HepG2 (cell line): ENCODE results near the gene NKD1. TPM values are rescaled to one million over a fixed set of nuclear protein-coding genes. Genes with fewer than 3 reads are reported as not detected.

ENCODE experiments used
- ARNTL ChIP-seq: sonication (generic); formaldehyde crosslinking; IDR thresholded peaks from 2 replicates; pipeline ENCODE4 v1.4.0; 2020; ENCODE audit warnings: mild to moderate bottlenecking, missing genetic modification reagents
- EEA1 ChIP-seq: sonication (generic); formaldehyde crosslinking; IDR thresholded peaks from 2 replicates; pipeline ENCODE4 v1.5.1; 2020; ENCODE audit warnings: mild to moderate bottlenecking, missing genetic modification reagents, borderline replicate concordance
- FLYWCH1 ChIP-seq: sonication (generic); formaldehyde crosslinking; IDR thresholded peaks from 2 replicates; pipeline ENCODE4 v1.8.1; 2023; ENCODE audit warnings: mild to moderate bottlenecking, missing genetic modification reagents
- FOSL1 ChIP-seq: sonication (generic); formaldehyde crosslinking; IDR thresholded peaks from 2 replicates; pipeline ENCODE4 v1.9.0; 2021; ENCODE audit warnings: missing genetic modification reagents, borderline replicate concordance
- HNRNPH1 ChIP-seq: fragments of 200-400 bp; formaldehyde crosslinking; optimal IDR thresholded peaks from 2 replicates; pipeline ENCODE3; 2017; ENCODE audit warnings: mild to moderate bottlenecking, low read depth, low read length
- MAZ ChIP-seq, 2 experiments: sonication (generic) in 1 of 2; formaldehyde crosslinking in 1 of 2; IDR thresholded peaks; 2 replicates each; pipeline versions ENCODE4 v1.5.0 to v1.6.1; 2012 to 2020; ENCODE audit warnings: low read depth in 2 of 2, mild to moderate bottlenecking in 2 of 2, borderline replicate concordance in 1 of 2, improper control_type of control experiment in 1 of 2, low read length in 1 of 2, missing genetic modification reagents in 1 of 2, moderate library complexity in 1 of 2
- PAX8 ChIP-seq: sonication (generic); formaldehyde crosslinking; IDR thresholded peaks from 2 replicates; pipeline ENCODE4 v1.8.0; 2022; ENCODE audit warnings: mild to moderate bottlenecking, missing genetic modification reagents, borderline replicate concordance
- POLR2A ChIP-seq, 2 experiments: IDR thresholded peaks; 2 replicates each; pipeline ENCODE4 v1.6.1; 2011; ENCODE audit warnings: low read depth in 2 of 2, low read length in 2 of 2, mild to moderate bottlenecking in 1 of 2, moderate library complexity in 1 of 2; ENCODE audit not compliant: insufficient read depth in 1 of 2
- SRF ChIP-seq: IDR thresholded peaks from 2 replicates; pipeline ENCODE4 v1.6.1; 2011; ENCODE audit warnings: mild to moderate bottlenecking, low read depth, low read length, moderate library complexity
- TP53 ChIP-seq: sonication (generic); formaldehyde crosslinking; conservative IDR thresholded peaks from 2 replicates; pipeline ENCODE4 v1.4.0; 2020; ENCODE audit warnings: missing genetic modification reagents
- TRIM22 ChIP-seq: fragments of 450-650 bp; IDR thresholded peaks from 2 replicates; pipeline ENCODE4 v1.6.1; 2017
- ZNF205 ChIP-seq: IDR thresholded peaks from 2 replicates; pipeline ENCODE4 v1.6.1; 2018; ENCODE audit warnings: missing biosample characterization, missing genetic modification reagents
- ZNF615 ChIP-seq: sonication (generic); formaldehyde crosslinking; IDR thresholded peaks from 2 replicates; pipeline ENCODE4 v1.5.0; 2020; ENCODE audit warnings: mild to moderate bottlenecking, missing genetic modification reagents, borderline replicate concordance
- ZNF616 ChIP-seq: sonication (generic); formaldehyde crosslinking; IDR thresholded peaks from 2 replicates; pipeline ENCODE4 v1.5.0; 2020; ENCODE audit warnings: low read depth, mild to moderate bottlenecking, missing genetic modification reagents
- ZNF816 ChIP-seq: sonication (generic); formaldehyde crosslinking; IDR thresholded peaks from 2 replicates; pipeline ENCODE4 v1.8.0; 2022; ENCODE audit warnings: missing genetic modification reagents, mild to moderate bottlenecking, borderline replicate concordance
- polyA plus RNA-seq, 8 experiments: library from polyadenylated mRNA; depleted of rRNA in 3 of 8; stranded (reverse) in 7 of 8; unstranded in 1 of 8; fragments of >200 nt; fragmentation: Illumina TruSeq in 4 of 8; extraction: Trizol in 4 of 8; gene quantifications; 2 replicates each; pipeline versions ENCODE4 v1.2.1 to v1.2.3, GENCODE V29; 2011 to 2016; ENCODE audit warnings: low read depth in 4 of 8, missing spikeins in 1 of 8, mixed read lengths in 1 of 8; ENCODE audit not compliant: insufficient read depth in 1 of 8
- total RNA-seq, 5 experiments: library from RNA; depleted of rRNA; stranded (reverse); fragments of >200 nt; fragmentation: Illumina TruSeq; extraction: Trizol; gene quantifications; 2 replicates each; pipeline ENCODE4 v1.2.3, GENCODE V29; 2016; ENCODE audit warnings: low read depth in 1 of 5
- TF ChIP-seq, protein P1 (sequence below), 2 experiments: sonication (generic) in 1 of 2; formaldehyde crosslinking in 1 of 2; IDR thresholded peaks; 2 replicates each; pipeline versions ENCODE4 v1.6.1 to v1.9.0; 2014 to 2022; ENCODE audit warnings: antibody characterized with exemption in 1 of 2, borderline replicate concordance in 1 of 2, inconsistent platforms in 1 of 2, low read depth in 1 of 2, missing genetic modification reagents in 1 of 2
- TF ChIP-seq, protein P2 (sequence below): IDR thresholded peaks from 2 replicates; pipeline ENCODE4 v1.6.1; 2018; ENCODE audit warnings: missing genetic modification reagents
- TF ChIP-seq, protein P3 (sequence below): IDR thresholded peaks from 2 replicates; pipeline ENCODE4 v1.6.1; 2016; ENCODE audit warnings: mild to moderate bottlenecking, missing biosample characterization, missing genetic modification reagents

The NKD1 gene
- total and polyA plus RNA-seq, 2 of the 13 experiments (the other 11 are each of a cell fraction or from before 2014, with no cell fraction given), result 70.4 to 121 TPM

GRCh38 chr16:50530277-50531236 lies 17.6 kb upstream of the NKD1 start (continued):
- TF ChIP-seq TRIM22, result no peak
- TF ChIP-seq SRF, result 0 out of 2 replicates have a peak, but pooled peaks have one; percentile 20
- TF ChIP-seq HNRNPH1, result no peak
- TF ChIP-seq ZNF616 (CRISPR knock-in tag), result no peak
- TF ChIP-seq ZNF615 (CRISPR knock-in tag), result peak; percentile 39; the same call in 1 of the 2 replicates
- peak in 1 of 2 experiments; percentile 34; a peak in 1 of 4 replicates for TF ChIP-seq POLR2A (IDR thresholded peaks at IDR 0.05; ENCODE audit: insufficient read depth in 1 of 2, low read depth in 2 of 2, low read length in 2 of 2)
- TF ChIP-seq FLYWCH1, result no peak
- TF ChIP-seq, protein P1, sequence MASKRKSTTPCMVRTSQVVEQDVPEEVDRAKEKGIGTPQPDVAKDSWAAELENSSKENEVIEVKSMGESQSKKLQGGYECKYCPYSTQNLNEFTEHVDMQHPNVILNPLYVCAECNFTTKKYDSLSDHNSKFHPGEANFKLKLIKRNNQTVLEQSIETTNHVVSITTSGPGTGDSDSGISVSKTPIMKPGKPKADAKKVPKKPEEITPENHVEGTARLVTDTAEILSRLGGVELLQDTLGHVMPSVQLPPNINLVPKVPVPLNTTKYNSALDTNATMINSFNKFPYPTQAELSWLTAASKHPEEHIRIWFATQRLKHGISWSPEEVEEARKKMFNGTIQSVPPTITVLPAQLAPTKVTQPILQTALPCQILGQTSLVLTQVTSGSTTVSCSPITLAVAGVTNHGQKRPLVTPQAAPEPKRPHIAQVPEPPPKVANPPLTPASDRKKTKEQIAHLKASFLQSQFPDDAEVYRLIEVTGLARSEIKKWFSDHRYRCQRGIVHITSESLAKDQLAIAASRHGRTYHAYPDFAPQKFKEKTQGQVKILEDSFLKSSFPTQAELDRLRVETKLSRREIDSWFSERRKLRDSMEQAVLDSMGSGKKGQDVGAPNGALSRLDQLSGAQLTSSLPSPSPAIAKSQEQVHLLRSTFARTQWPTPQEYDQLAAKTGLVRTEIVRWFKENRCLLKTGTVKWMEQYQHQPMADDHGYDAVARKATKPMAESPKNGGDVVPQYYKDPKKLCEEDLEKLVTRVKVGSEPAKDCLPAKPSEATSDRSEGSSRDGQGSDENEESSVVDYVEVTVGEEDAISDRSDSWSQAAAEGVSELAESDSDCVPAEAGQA (IDR thresholded peaks at IDR 0.05; ENCODE audit: low read depth), result peak; percentile 51; the same call in 1 of the 2 replicates
- TF ChIP-seq, protein P1 (CRISPR knock-in tag; IDR thresholded peaks at IDR 0.05; ENCODE audit: borderline replicate concordance), result peak; percentile 80; the same call in 1 of the 2 replicates
- TF ChIP-seq, protein P2, sequence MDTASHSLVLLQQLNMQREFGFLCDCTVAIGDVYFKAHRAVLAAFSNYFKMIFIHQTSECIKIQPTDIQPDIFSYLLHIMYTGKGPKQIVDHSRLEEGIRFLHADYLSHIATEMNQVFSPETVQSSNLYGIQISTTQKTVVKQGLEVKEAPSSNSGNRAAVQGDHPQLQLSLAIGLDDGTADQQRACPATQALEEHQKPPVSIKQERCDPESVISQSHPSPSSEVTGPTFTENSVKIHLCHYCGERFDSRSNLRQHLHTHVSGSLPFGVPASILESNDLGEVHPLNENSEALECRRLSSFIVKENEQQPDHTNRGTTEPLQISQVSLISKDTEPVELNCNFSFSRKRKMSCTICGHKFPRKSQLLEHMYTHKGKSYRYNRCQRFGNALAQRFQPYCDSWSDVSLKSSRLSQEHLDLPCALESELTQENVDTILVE (CRISPR knock-in tag), result peak; percentile 89
- TF ChIP-seq TP53 (CRISPR knock-in tag), result no peak; the same call in 1 of the 2 replicates
- TF ChIP-seq ZNF205, result peak; percentile 87
- TF ChIP-seq ZNF816, result no peak; the same call in 1 of the 2 replicates
- no peak for TF ChIP-seq EEA1 (CRISPR knock-in tag)
- TF ChIP-seq PAX8 (CRISPR knock-in tag), result no peak
- TF ChIP-seq FOSL1 (CRISPR knock-in tag), result no peak
- TF ChIP-seq, protein P3, sequence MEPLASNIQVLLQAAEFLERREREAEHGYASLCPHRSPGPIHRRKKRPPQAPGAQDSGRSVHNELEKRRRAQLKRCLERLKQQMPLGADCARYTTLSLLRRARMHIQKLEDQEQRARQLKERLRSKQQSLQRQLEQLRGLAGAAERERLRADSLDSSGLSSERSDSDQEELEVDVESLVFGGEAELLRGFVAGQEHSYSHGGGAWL (CRISPR knock-in tag), result peak; percentile 82
- TF ChIP-seq MAZ (IDR thresholded peaks at IDR 0.05; ENCODE audit: borderline replicate concordance, low read depth, low read length), result no peak
- TF ChIP-seq MAZ (CRISPR knock-in tag; IDR thresholded peaks at IDR 0.05; ENCODE audit: low read depth), result peak; percentile 71
- TF ChIP-seq ARNTL (CRISPR knock-in tag), result peak; percentile 89
